ENCODE measurements around the gene EZH1. TPM values are rescaled to one million over a fixed set of nuclear protein-coding genes. Genes with fewer than 3 reads are reported as not detected.

The EZH1 gene
- total RNA-seq, 4 donors from 2014 or later, result 73.8 to 128 (median 109) TPM

DNA sequence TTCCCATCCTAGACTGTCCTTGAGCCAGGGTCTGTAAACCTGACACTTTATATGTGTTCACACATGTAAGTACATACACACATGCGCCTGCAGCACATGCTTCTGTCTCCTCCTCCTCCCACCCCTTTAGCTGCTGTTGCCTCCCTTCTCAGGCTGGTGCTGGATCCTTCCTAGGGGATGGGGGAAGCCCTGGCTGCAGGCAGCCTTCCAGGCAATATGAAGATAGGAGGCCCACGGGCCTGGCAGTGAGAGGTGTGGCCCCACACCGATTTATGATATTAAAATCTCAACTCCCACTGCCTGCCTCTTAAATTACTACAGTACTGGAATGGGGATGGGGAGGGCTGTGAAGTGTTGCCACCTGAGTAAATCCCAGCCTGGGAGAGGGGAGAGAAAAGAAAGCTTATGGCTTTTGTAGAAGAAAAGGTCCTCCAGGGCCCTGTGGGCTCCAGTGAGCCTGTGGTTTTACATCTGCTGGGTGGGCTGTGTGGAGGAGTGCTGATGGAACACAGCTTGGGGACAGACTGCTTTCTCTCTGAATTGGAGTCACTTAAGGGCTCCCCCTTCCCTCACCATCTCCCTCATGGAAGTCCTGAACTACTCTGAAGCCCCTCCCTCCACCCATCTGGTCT lies 34.6 kb upstream of the EZH1 start:
- H3K36me3 ChIP-seq, result peaks cover 3 to 55% (median 35%) of the 10 kb centered on the region in 3 donors
- H3K27me3 ChIP-seq, result peaks cover 0 to 46% of the 10 kb centered on the region in 2 donors
- H3K9me3 ChIP-seq, result no peaks in the 10 kb centered on the region
- H3K4me3 ChIP-seq, result no peak overlapping the region
- H3K27ac ChIP-seq, result no peak overlapping the region
- 67 to 81% methylated on average over 3 of the region's 3 CpGs for WGBS, 2 donors
- DNase-seq (ENCODE audit: low spot score in 2 of 2), result no peak
- TF ChIP-seq EP300 (IDR thresholded peaks at IDR 0.05) (no peak), POLR2A (IDR thresholded peaks at IDR 0.05) (no peak)
- TF ChIP-seq, protein P1, sequence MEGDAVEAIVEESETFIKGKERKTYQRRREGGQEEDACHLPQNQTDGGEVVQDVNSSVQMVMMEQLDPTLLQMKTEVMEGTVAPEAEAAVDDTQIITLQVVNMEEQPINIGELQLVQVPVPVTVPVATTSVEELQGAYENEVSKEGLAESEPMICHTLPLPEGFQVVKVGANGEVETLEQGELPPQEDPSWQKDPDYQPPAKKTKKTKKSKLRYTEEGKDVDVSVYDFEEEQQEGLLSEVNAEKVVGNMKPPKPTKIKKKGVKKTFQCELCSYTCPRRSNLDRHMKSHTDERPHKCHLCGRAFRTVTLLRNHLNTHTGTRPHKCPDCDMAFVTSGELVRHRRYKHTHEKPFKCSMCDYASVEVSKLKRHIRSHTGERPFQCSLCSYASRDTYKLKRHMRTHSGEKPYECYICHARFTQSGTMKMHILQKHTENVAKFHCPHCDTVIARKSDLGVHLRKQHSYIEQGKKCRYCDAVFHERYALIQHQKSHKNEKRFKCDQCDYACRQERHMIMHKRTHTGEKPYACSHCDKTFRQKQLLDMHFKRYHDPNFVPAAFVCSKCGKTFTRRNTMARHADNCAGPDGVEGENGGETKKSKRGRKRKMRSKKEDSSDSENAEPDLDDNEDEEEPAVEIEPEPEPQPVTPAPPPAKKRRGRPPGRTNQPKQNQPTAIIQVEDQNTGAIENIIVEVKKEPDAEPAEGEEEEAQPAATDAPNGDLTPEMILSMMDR (IDR thresholded peaks at IDR 0.05), result no peak
- peaks cover 0 to 49% (median 16%) of the 10 kb centered on the region in 4 donors for H3K4me1 ChIP-seq

DNA sequence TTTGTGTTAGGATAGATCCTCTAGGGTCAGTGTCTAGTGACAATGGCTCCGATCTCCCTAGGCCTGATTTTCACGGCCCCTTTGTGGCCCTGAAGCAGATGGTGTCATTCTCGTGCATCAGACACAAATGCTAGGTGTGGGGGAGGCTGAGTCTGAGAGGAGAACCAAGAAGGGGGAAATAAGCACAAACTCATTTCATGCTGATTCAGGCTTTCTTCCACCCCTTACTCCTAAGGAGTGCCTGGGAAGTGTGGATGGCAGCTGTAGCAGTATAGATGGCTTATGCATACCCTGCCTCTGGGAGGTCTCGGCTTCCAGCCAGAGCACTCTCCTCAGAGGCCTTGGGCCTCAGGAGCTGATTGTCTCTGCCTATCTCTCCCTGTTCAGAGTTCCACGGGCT lies 33.7 kb upstream of the EZH1 start:
- Histone ChIP-seq H3K4me1 (peaks cover 0 to 49% (median 18%) of the 10 kb centered on the region in 4 donors), H3K36me3 (peaks cover 3 to 56% (median 35%) of the 10 kb centered on the region in 3 donors), H3K27me3 (peaks cover 0 to 38% of the 10 kb centered on the region in 2 donors), H3K4me3 (no peak overlapping the region), H3K9me3 (no peaks in the 10 kb centered on the region), H3K27ac (no peak overlapping the region)
- WGBS, 2 donors, result 86% methylated on average over 5 of the region's 5 CpGs
- DNase-seq (ENCODE audit: low spot score in 2 of 2), result no peak
- TF ChIP-seq EP300 (IDR thresholded peaks at IDR 0.05) (no peak), POLR2A (IDR thresholded peaks at IDR 0.05) (no peak)
- TF ChIP-seq, protein P1 (IDR thresholded peaks at IDR 0.05), result no peak

DNA sequence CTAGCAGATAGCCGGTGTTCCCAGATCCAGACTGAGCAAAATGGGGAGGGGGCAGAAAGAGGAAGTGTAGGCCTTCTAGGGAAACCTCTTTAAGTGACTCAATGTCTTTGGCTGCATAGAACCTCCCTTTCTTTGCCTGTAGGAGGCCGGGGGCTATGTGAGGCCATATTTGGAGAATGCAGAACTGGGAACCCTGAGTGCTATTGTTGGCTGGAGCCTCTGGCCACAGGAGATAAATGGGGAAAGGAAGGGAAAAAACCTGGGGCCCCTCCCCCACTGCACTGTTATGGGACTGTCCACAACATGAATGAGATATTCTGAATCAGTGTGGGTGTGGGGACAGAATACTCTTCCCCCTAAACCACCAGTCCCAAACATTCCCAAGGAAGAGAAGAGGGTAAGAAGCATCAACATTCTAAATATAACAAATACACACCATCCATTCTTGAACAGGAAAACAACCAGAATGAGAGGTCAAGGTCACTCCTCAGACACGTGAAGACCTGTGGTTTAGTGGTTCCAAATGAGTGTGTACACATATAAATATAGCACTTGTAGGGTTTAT lies 30.8 kb upstream of the EZH1 start:
- Histone ChIP-seq H3K27ac (no peak overlapping the region), H3K4me1 (peaks cover 0 to 28% (median 11%) of the 10 kb centered on the region in 4 donors), H3K27me3 (peaks cover 0 to 8% of the 10 kb centered on the region in 2 donors), H3K9me3 (no peaks in the 10 kb centered on the region), H3K4me3 (no peak overlapping the region), H3K36me3 (peaks cover 3 to 56% (median 35%) of the 10 kb centered on the region in 3 donors)
- TF ChIP-seq POLR2A (IDR thresholded peaks at IDR 0.05), result no peak
- TF ChIP-seq, protein P1 (IDR thresholded peaks at IDR 0.05), result no peak
- no peak for TF ChIP-seq EP300 (IDR thresholded peaks at IDR 0.05)
- 49 to 56% methylated on average over 3 of the region's 3 CpGs for WGBS, 2 donors
- no peak for DNase-seq (ENCODE audit: low spot score in 2 of 2)

DNA sequence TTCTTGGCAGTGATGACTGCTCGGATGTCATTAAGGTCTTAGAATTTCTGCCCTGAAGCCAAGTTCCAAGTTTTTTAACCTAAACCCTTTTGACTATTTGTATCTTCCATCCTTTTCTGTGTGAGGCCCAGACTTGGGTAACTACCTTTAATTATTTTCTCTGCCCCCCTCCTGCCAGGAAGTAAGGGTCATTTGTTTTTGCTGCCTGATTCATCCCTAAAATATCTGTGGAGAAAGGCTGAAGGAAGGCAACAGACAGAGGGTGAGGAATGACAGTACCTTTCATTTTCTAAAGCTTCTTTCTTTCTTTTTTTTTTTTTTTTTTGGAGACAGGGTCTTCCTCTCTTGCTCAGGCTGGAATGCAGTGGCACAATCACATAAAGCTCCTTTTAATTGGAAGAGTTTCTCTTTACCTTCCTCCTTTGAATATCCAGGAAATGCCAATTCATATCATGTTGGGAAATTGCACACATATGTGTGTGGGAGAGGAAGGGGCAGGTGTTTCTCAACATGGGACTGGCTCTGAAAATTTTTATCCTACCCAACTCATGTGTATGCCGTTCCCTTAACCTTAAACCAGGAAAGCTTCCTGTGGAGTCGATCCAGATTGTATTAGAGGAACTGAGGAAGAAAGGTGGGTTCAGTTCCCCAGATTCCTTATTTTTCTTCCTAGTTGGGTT lies 29.4 kb upstream of the EZH1 start:
- peaks cover 0 to 15% (median 8%) of the 10 kb centered on the region in 4 donors for H3K4me1 ChIP-seq
- 69 to 71% methylated on average over 3 of the region's 3 CpGs for WGBS, 2 donors
- H3K4me3 ChIP-seq, result peak overlapping the region; percentile 69 to 78 (median 76)
- peak overlapping the region in 1 of 4 donors; percentile 88 for H3K27ac ChIP-seq
- no peak for DNase-seq (ENCODE audit: low spot score in 2 of 2)
- TF ChIP-seq, protein P1 (IDR thresholded peaks at IDR 0.05), result no peak
- TF ChIP-seq EP300 (IDR thresholded peaks at IDR 0.05), result no peak
- TF ChIP-seq POLR2A (IDR thresholded peaks at IDR 0.05), result no peak
- no peaks in the 10 kb centered on the region for H3K9me3 ChIP-seq
- H3K36me3 ChIP-seq, result peaks cover 3 to 48% (median 34%) of the 10 kb centered on the region in 3 donors
- H3K27me3 ChIP-seq, result no peaks in the 10 kb centered on the region
